Measurements from ENCODE around the gene LCN9. TPM values are rescaled to one million over a fixed set of nuclear protein-coding genes. Genes with fewer than 3 reads are reported as not detected.
"Not testable (repeated sequence)": the region's sequence is repeated elsewhere in the genome, so short reads cannot be mapped to it uniquely, and the experiment has no call there.

The LCN9 gene
- total RNA-seq, 1 donor from 2014 or later: not detected

- no peaks in the 10 kb centered on the region for H3K36me3 Mint-ChIP-seq (ENCODE audit: low read depth)
- intact Hi-C loops (cut with micrococcal nuclease): no loop called here
- H3K4me1 Mint-ChIP-seq: no peaks in the 10 kb centered on the region
- no peaks in the 10 kb centered on the region for H3K27me3 Mint-ChIP-seq
- peaks cover 3% of the 10 kb centered on the region for H3K9me3 Mint-ChIP-seq
- no peak overlapping the region for H3K4me3 Mint-ChIP-seq
- H3K27ac Mint-ChIP-seq: no peak overlapping the region
- no peak for DNase-seq
These were observed 30.3 kb upstream of the LCN9 start for GRCh38 chr9:135632841-135633240.

- H3K4me1 Mint-ChIP-seq; H3K9me3 Mint-ChIP-seq; DNase-seq; intact Hi-C loops (cut with micrococcal nuclease); H3K4me3 Mint-ChIP-seq; H3K27ac Mint-ChIP-seq; H3K36me3 Mint-ChIP-seq (ENCODE audit: low read depth); H3K27me3 Mint-ChIP-seq: not testable (repeated sequence)
These were observed 26.1 kb upstream of the LCN9 start for GRCh38 chr9:135636930-135637530.

GRCh38 chr9:135639196-135639595 is 23.9 kb upstream of the LCN9 start, which contains the start of gene GLT6D1:
Gene GLT6D1 (minus strand): TSS chr9:135639540. CDS start chr9:135639187, 353 bp downstream.
- intact Hi-C loops (cut with micrococcal nuclease): no loop called here
- Mint-ChIP-seq H3K4me1 (no peaks in the 10 kb centered on the region), H3K27me3 (no peaks in the 10 kb centered on the region), H3K9me3 (no peaks in the 10 kb centered on the region), H3K4me3 (no peak within 1 kb of the TSS), H3K36me3 (ENCODE audit: low read depth) (no peaks in the 10 kb centered on the region), H3K27ac (no peak within 1 kb of the TSS)
- no peak for DNase-seq

GRCh38 chr9:135641047-135641446 is 22.1 kb upstream of the LCN9 start:
- intact Hi-C loops (cut with micrococcal nuclease): no loop called here

GRCh38 chr9:135641745-135642144 is 21.4 kb upstream of the LCN9 start:
- Mint-ChIP-seq H3K36me3 (ENCODE audit: low read depth) (no peaks in the 10 kb centered on the region), H3K4me1 (no peaks in the 10 kb centered on the region), H3K27ac (no peak overlapping the region), H3K4me3 (no peak overlapping the region), H3K27me3 (no peaks in the 10 kb centered on the region), H3K9me3 (peaks cover 16% of the 10 kb centered on the region)
- DNase-seq: no peak
- intact Hi-C loops (cut with micrococcal nuclease): no loop called here

More at GRCh38 chr9:135641047-135641446, 22.1 kb upstream of the LCN9 start:
- H3K27ac Mint-ChIP-seq: no peak overlapping the region
- no peaks in the 10 kb centered on the region for H3K27me3 Mint-ChIP-seq
- no peaks in the 10 kb centered on the region for H3K4me1 Mint-ChIP-seq
- H3K36me3 Mint-ChIP-seq (ENCODE audit: low read depth): no peaks in the 10 kb centered on the region
- no peak overlapping the region for H3K4me3 Mint-ChIP-seq
- no peak for DNase-seq
- H3K9me3 Mint-ChIP-seq: peaks cover 14% of the 10 kb centered on the region

GRCh38 chr9:135644631-135645218 is 18.4 kb upstream of the LCN9 start:
- Mint-ChIP-seq H3K4me1 (no peaks in the 10 kb centered on the region), H3K27ac (no peak overlapping the region), H3K27me3 (no peaks in the 10 kb centered on the region), H3K4me3 (no peak overlapping the region), H3K36me3 (ENCODE audit: low read depth) (no peaks in the 10 kb centered on the region), H3K9me3 (peaks cover 33% of the 10 kb centered on the region)
- intact Hi-C loops (cut with micrococcal nuclease): no loop called here
- no peak for DNase-seq

- Mint-ChIP-seq H3K4me1 (no peaks in the 10 kb centered on the region), H3K27ac (no peak overlapping the region), H3K4me3 (no peak overlapping the region), H3K9me3 (peaks cover 41% of the 10 kb centered on the region), H3K27me3 (no peaks in the 10 kb centered on the region), H3K36me3 (ENCODE audit: low read depth) (no peaks in the 10 kb centered on the region)
- intact Hi-C loops (cut with micrococcal nuclease): no loop called here
- no peak for DNase-seq
These were observed 15.2 kb upstream of the LCN9 start for GRCh38 chr9:135647884-135648283.

- no peak overlapping the region for H3K4me3 Mint-ChIP-seq
- H3K9me3 Mint-ChIP-seq: peaks cover 41% of the 10 kb centered on the region
- H3K27ac Mint-ChIP-seq: no peak overlapping the region
These were observed 14.4 kb upstream of the LCN9 start for GRCh38 chr9:135648494-135649410.

GRCh38 chr9:135649508-135649907 is 13.6 kb upstream of the LCN9 start:
- intact Hi-C loops (cut with micrococcal nuclease): no loop called here
- Mint-ChIP-seq H3K36me3 (ENCODE audit: low read depth) (no peaks in the 10 kb centered on the region), H3K27ac (no peak overlapping the region), H3K4me3 (no peak overlapping the region), H3K4me1 (no peaks in the 10 kb centered on the region), H3K9me3 (peaks cover 40% of the 10 kb centered on the region), H3K27me3 (no peaks in the 10 kb centered on the region)
- no peak for DNase-seq

More at GRCh38 chr9:135648494-135649410, 14.4 kb upstream of the LCN9 start:
- no peaks in the 10 kb centered on the region for H3K27me3 Mint-ChIP-seq
- H3K4me1 Mint-ChIP-seq: no peaks in the 10 kb centered on the region
- no peak for DNase-seq
- intact Hi-C loops (cut with micrococcal nuclease): no loop called here
- no peaks in the 10 kb centered on the region for H3K36me3 Mint-ChIP-seq (ENCODE audit: low read depth)

GRCh38 chr9:135650408-135650807 is 12.7 kb upstream of the LCN9 start:
- H3K27me3 Mint-ChIP-seq: no peaks in the 10 kb centered on the region
- H3K9me3 Mint-ChIP-seq: peaks cover 31% of the 10 kb centered on the region
- DNase-seq: no peak
- H3K4me3 Mint-ChIP-seq: no peak overlapping the region
- no peaks in the 10 kb centered on the region for H3K4me1 Mint-ChIP-seq
- no peak overlapping the region for H3K27ac Mint-ChIP-seq
- no peaks in the 10 kb centered on the region for H3K36me3 Mint-ChIP-seq (ENCODE audit: low read depth)
- intact Hi-C loops (cut with micrococcal nuclease): no loop called here

GRCh38 chr9:135655317-135655716 is 7.8 kb upstream of the LCN9 start:
- no peaks in the 10 kb centered on the region for H3K4me1 Mint-ChIP-seq
- peaks cover 6% of the 10 kb centered on the region for H3K9me3 Mint-ChIP-seq
- intact Hi-C loops (cut with micrococcal nuclease): no loop called here

GRCh38 chr9:135657416-135657815 is 5.7 kb upstream of the LCN9 start:
- Mint-ChIP-seq H3K9me3 (no peaks in the 10 kb centered on the region), H3K27me3 (no peaks in the 10 kb centered on the region), H3K36me3 (ENCODE audit: low read depth) (no peaks in the 10 kb centered on the region), H3K4me3 (no peak overlapping the region), H3K27ac (no peak overlapping the region), H3K4me1 (no peaks in the 10 kb centered on the region)
- intact Hi-C loops (cut with micrococcal nuclease): no loop called here
- no peak for DNase-seq

More at GRCh38 chr9:135655317-135655716, 7.8 kb upstream of the LCN9 start:
- Mint-ChIP-seq H3K36me3 (ENCODE audit: low read depth) (no peaks in the 10 kb centered on the region), H3K27ac (no peak overlapping the region), H3K27me3 (no peaks in the 10 kb centered on the region), H3K4me3 (no peak overlapping the region)
- DNase-seq: no peak

GRCh38 chr9:135659252-135659651 is 3.9 kb upstream of the LCN9 start:
- no peak for DNase-seq
- intact Hi-C loops (cut with micrococcal nuclease): no loop called here
- H3K27ac Mint-ChIP-seq: no peak overlapping the region
- no peaks in the 10 kb centered on the region for H3K4me1 Mint-ChIP-seq
- H3K27me3 Mint-ChIP-seq: no peaks in the 10 kb centered on the region
- H3K36me3 Mint-ChIP-seq (ENCODE audit: low read depth): no peaks in the 10 kb centered on the region
- H3K4me3 Mint-ChIP-seq: no peak overlapping the region
- no peaks in the 10 kb centered on the region for H3K9me3 Mint-ChIP-seq

- H3K9me3 Mint-ChIP-seq: no peaks in the 10 kb centered on the region
- DNase-seq: no peak
- intact Hi-C loops (cut with micrococcal nuclease): no loop called here
- no peak overlapping the region for H3K4me3 Mint-ChIP-seq
- H3K4me1 Mint-ChIP-seq: no peaks in the 10 kb centered on the region
- H3K27ac Mint-ChIP-seq: no peak overlapping the region
- no peaks in the 10 kb centered on the region for H3K36me3 Mint-ChIP-seq (ENCODE audit: low read depth)
- no peaks in the 10 kb centered on the region for H3K27me3 Mint-ChIP-seq
These were observed 2.7 kb upstream of the LCN9 start for GRCh38 chr9:135660407-135660806.
